ENCODE data around the gene ASB6. TPM values are rescaled to one million over a fixed set of nuclear protein-coding genes. Genes with fewer than 3 reads are reported as not detected.

ASB6 gene
- polyA plus RNA-seq, 1 of the 3 experiments (the other 2 are of a cell fraction) = 35.9 TPM

DNA sequence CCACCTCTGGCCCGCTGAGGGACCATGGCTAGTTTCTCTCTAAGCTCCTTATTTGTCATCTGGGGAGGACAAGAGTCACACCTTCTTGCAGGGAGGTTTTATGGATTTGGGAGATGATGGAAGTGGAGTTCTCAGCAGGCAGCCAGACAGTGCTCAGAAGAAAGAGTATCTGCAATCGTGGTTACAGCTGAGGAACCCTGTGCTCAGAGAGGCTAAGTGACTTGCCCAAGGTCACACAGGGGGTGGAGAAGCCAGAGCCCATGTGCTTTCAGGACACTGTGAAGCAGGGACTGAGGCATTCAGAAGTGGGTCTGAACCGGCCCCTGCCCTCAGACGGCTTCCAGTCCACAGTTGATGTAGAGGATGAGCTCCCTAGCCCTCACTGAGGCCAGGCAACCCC lies 34.3 kb upstream of the ASB6 start:
- Histone ChIP-seq H3K4me2 (no peak overlapping the region), H3K9me2 (no peaks in the 10 kb centered on the region), H3K27me3 (ENCODE audit: insufficient read depth) (peaks cover 14% of the 10 kb centered on the region; the same call in 1 of the 2 replicates), H3K36me3 (replicated peaks in 1 of 2; ENCODE audit: control insufficient read depth in 1 of 2, insufficient read depth in 2 of 2, low read length in 1 of 2) (no peaks in the 10 kb centered on the region), H3K4me1 (ENCODE audit: control insufficient read depth in 1 of 2, insufficient read depth in 2 of 2, low read depth in 1 of 2, low read length in 1 of 2) (peaks cover 0 to 42% of the 10 kb centered on the region in 2 experiments; a peak in 2 of 4 replicates), H3F3A (replicated peaks; ENCODE audit: insufficient read depth) (no peaks in the 10 kb centered on the region), H3K9ac (no peak overlapping the region), H3K79me2 (ENCODE audit: insufficient read depth) (no peaks in the 10 kb centered on the region), H2AFZ (ENCODE audit: low read depth) (no peak overlapping the region), H4K20me1 (ENCODE audit: insufficient read depth) (no peaks in the 10 kb centered on the region), H3K9me3 (no peaks in the 10 kb centered on the region), H3K4me3 (ENCODE audit: low read depth in 2 of 2, low read length in 1 of 2) (no peak overlapping the region), H3K27ac (ENCODE audit: low read depth in 2 of 2, low read length in 1 of 2) (peak overlapping the region in 1 of 2 experiments; percentile 86; a peak in 2 of 4 replicates)
- CTCF ChIA-PET = interaction anchor here (0.5 to 4.2 kb wide), 5 partner anchors 33 to 62 kb away, joined by 4 to 36 read pairs (median 10); partner anchors contain the start of gene ASB6
- no peak for TF ChIP-seq EP300 (IDR thresholded peaks at IDR 0.05; ENCODE audit: borderline replicate concordance in 1 of 2, low read depth in 1 of 2, low read length in 1 of 2)
- TF ChIP-seq FOXJ3 (CRISPR knock-in tag; IDR thresholded peaks at IDR 0.05) = no peak
- TF ChIP-seq USF2 (IDR thresholded peaks at IDR 0.05; ENCODE audit: borderline replicate concordance, low read depth, low read length) = no peak
- no peak for TF ChIP-seq RXRA (IDR thresholded peaks at IDR 0.05; ENCODE audit: borderline replicate concordance, low read depth)
- TF ChIP-seq MAX (IDR thresholded peaks at IDR 0.05; ENCODE audit: low read depth) = no peak
- TF ChIP-seq NRF1 (IDR thresholded peaks at IDR 0.05; ENCODE audit: low read depth, low read length) = no peak
- TF ChIP-seq CHD2 (IDR thresholded peaks at IDR 0.05; ENCODE audit: low read length, partially characterized antibody) = no peak
- TF ChIP-seq TAF1 (IDR thresholded peaks at IDR 0.05; ENCODE audit: borderline replicate concordance, low read depth, low read length) = no peak
- TF ChIP-seq FOXM1 (IDR thresholded peaks at IDR 0.05; ENCODE audit: low read depth) = no peak
- no peak for TF ChIP-seq FOSL2 (IDR thresholded peaks at IDR 0.05; ENCODE audit: borderline replicate concordance, low read depth)
- TF ChIP-seq, protein P1, sequence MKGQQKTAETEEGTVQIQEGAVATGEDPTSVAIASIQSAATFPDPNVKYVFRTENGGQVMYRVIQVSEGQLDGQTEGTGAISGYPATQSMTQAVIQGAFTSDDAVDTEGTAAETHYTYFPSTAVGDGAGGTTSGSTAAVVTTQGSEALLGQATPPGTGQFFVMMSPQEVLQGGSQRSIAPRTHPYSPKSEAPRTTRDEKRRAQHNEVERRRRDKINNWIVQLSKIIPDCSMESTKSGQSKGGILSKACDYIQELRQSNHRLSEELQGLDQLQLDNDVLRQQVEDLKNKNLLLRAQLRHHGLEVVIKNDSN (IDR thresholded peaks at IDR 0.05; ENCODE audit: borderline replicate concordance, low read depth) = no peak
- no peak for TF ChIP-seq PBX3 (IDR thresholded peaks at IDR 0.05)
- TF ChIP-seq POLR2AphosphoS5 (IDR thresholded peaks at IDR 0.05; ENCODE audit: low read depth, low read length) = no peak
- no peak for TF ChIP-seq ELF1 (IDR thresholded peaks at IDR 0.05)
- no peak for TF ChIP-seq YY1 (IDR thresholded peaks at IDR 0.05; ENCODE audit: low read depth)
- no peak for TF ChIP-seq RCOR1 (IDR thresholded peaks at IDR 0.05; ENCODE audit: low read length)
- TF ChIP-seq SIN3A (IDR thresholded peaks at IDR 0.05; ENCODE audit: borderline replicate concordance, low read depth, low read length) = no peak
- TF ChIP-seq MEF2A (IDR thresholded peaks at IDR 0.05; ENCODE audit: borderline replicate concordance, low read depth) = no peak
- POLR2A ChIA-PET = interaction anchor here (1.1 kb wide), 1 partner anchor 11 kb away, joined by 7 read pairs; the partner anchor contains the start of gene PRRX2
- no peak for DNase-seq
- 80% methylated on average over 3 of the region's 4 CpGs for WGBS (ENCODE audit: low lambda C conversion rate)
